HG03520 (cell line): ENCODE measurements around the gene KIAA1328.
"Not testable (repeated sequence)": the region's sequence is repeated elsewhere in the genome, so short reads cannot be mapped to it uniquely, and the experiment has no call there.

Experiments
- ATAC-seq: cut with Tn5 transposase; IDR thresholded peaks from one replicate; pipeline ENCODE4 v1.9.1; 2021; ENCODE audit warnings: mild to moderate bottlenecking, moderate library complexity; ENCODE audit not compliant: unreplicated experiment

The KIAA1328 gene

DNA sequence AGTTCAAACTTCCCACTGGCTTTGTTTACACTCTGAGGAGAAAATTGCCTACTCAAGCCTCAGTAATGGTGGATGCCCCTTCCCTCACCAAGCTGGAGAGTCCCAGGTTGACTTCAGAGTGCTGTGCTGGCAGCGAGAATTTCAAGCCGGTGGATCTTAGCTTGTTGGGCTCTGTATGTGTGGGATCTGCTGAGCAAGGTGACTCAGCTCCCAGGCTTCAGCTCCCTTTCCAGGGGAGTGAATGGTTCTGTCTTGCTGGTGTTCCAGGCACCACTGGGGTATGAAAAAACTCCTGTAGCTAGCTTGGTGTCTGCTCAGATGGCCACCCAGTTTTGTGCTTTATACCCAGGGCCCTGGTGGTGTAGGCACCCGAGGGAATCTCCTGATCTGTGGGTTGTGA is 50.9 kb downstream of the KIAA1328 start:
- ATAC-seq: not testable (repeated sequence)

GRCh38 chr18:36885981-36886380 is 57.1 kb downstream of the KIAA1328 start:
- no peak for ATAC-seq

GRCh38 chr18:36887114-36887513 is 58.2 kb downstream of the KIAA1328 start:
- no peak for ATAC-seq

- ATAC-seq: no peak
Observed at GRCh38 chr18:36887864-36888263, 58.9 kb downstream of the KIAA1328 start.

DNA sequence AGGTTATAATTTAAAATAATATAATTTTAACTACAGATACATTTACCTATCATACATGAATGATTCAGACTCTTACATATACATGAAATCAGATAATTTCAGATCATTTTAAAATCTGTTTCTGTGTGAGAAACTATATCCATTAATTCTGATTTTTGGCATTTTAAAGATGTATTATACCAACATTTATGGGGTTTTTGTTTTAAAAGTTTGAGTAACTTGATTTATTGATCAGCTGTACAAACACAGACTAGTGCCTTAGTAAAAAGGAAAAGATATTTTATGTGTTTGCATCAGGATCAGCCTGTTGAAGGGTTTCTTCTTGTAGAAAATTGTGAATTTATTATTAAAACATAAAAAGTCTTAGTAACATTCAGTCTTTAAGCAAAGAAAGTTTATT is 59.9 kb downstream of the KIAA1328 start:
- ATAC-seq: no peak

DNA sequence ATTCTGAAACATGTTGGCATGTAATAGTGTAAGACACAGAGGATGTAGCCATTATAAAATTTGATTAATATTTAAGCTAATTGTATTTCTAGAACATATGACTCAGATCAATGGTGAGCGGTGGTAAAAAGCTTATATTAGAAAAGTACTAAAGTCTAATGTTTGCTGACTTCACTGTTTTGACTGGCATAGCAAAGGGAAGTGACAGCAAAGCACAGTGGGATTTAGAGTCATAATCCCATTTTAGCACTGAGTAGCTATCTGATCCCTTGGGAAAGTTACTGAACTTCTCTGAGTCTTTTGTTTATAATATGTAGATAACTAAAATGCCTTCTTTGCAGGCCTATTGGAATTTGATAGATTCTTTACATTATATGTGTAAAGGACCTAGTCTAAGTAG is 60.4 kb downstream of the KIAA1328 start:
- ATAC-seq: no peak

DNA sequence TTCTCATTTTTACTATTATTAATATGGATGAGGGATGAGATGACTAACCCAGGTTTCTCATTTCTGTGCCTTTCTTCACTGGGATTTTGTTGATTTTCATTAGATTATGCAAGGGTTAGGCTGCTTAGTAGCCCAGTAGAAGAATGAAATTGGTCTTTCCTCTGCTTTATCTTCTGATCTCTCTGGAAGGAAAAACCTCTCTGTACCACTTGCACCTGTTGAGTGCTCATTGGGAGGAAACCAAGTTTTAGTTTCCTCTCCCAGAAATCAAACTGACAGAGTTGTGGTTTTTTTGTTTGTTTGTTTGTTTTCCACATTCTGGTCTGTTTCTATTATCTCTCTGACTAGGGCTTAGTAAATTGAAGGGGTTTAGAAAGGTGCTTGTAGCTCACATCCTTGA is 60.8 kb downstream of the KIAA1328 start:
- no peak for ATAC-seq

- no peak for ATAC-seq
Observed at GRCh38 chr18:36890598-36890997, 61.7 kb downstream of the KIAA1328 start.

GRCh38 chr18:36893227-36893626 is 64.3 kb downstream of the KIAA1328 start:
- no peak for ATAC-seq

DNA sequence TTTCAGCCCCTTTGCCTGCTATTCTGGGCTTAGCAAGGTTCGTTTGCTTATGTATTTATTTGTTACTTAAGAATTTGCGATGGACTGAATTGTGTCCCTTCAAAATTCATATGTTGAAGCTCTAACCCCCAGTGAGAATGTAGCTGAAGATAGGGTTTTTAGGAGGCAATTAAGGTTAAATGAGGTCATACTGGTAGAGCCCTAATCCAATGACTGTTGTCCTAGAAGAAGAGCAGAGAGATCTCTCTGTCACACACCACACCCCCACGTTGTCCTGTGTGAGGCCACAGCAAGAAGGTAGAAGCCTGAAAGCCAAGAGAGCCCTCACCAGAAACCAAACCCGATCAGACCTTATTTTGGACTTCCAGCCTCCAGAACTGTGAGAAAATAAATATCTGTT is 66.7 kb downstream of the KIAA1328 start:
- no peak for ATAC-seq

DNA sequence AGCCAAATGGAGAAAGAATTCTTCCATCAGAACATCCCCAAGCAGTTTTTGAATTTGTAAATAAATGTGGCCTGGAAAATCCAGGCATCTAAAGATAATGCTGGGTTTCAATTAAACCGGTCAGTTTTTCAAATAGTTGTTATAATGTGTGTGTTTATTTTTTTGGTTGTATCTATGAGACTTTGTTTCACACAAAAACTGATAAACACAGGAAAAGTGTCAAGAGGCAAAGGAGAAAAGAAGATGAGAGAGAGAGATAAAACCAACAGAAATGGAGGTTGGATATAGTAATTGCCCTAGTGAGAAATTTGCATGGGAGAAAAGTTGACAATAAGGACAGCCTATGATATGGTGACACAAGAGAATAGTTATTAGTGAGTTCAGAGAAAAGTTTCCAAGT is 68.3 kb downstream of the KIAA1328 start:
- ATAC-seq: no peak

DNA sequence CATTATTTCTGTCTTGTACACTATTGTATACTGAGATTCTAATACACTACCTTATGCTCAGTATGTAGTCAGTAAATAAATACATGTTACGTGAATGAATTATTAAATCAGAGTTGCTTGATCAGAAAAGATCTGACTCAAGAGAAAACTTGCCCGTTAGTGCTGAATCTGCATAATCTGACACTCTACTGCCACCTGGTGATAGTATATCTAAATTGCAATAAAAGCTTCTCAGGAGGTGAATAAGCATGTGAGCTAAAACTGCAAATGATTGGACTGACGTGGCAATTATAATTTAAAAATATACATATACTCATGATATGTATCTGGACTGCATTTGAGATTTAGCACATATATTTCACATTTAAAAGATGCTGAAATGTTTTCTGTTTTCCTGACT is 70.4 kb downstream of the KIAA1328 start:
- no peak for ATAC-seq

DNA sequence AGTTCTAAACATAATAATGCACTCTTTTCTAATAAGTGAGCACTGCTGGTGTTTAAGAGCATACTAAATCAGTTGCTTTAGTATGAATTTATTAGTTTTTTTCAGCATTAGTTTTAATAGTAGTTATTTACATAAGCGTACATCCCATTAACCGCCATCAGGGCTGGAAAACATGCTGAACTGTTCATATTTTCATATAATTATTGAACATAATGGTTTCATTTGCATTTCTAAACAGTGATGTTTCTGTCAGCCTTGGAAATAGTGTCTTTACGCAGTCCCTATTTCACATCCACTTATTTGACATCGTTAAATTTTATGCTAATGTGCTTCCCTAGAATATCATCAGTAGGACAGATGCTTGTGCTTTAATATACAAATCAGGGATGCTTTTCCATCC is 71.5 kb downstream of the KIAA1328 start:
- no peak for ATAC-seq

DNA sequence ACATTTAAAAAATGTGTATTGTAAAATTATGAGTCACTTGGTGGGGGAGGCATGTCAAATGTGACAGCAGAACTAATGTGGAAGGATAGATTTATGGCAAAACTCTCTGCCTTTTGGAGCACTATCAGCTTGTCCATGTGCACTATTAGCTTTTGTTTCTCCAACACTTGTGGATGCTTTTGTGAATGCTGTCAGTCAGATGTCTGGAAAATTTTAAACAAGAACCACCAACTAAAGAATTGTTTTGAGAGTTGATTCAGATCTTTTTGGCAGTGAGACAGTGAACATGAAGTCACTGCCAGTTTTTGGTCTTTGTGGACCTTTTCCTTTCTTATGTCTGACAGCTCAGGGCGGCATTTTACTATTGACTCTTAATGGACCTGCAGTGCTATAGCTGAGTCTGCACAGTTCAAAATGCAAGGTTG is 72.4 kb downstream of the KIAA1328 start:
- ATAC-seq: no peak

GRCh38 chr18:36903215-36903928 is 74.4 kb downstream of the KIAA1328 start:
- ATAC-seq: no peak

GRCh38 chr18:36905571-36905970 is 76.6 kb downstream of the KIAA1328 start:
- ATAC-seq: no peak

GRCh38 chr18:36909282-36909681 is 80.4 kb downstream of the KIAA1328 start:
- ATAC-seq: not testable (repeated sequence)

GRCh38 chr18:36912887-36913286 is 84.0 kb downstream of the KIAA1328 start:
- no peak for ATAC-seq

DNA sequence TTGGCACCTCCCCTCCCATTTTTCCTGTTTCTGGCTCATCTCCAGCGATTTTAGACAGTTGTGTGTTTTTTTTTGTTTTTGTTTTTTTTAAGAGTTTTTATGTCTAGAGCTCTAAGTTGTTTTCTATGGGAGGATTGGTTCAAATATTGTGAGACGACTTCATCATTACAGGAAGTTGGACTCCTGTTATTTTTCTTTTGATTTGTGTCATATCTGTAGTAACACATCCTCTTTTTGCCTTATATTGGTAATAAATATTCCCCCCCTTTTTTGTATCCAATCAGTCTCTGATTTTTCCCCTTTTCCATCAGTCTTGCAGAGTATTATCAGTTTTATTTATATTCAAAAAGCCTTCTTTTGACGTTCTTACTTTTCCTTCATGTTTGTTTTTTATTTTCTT is 89.0 kb downstream of the KIAA1328 start:
- ATAC-seq: no peak

GRCh38 chr18:36929601-36930000 is 100.7 kb downstream of the KIAA1328 start:
- ATAC-seq: no peak

- no peak for ATAC-seq
Observed at GRCh38 chr18:36931106-36931505, 102.2 kb downstream of the KIAA1328 start.

- ATAC-seq: no peak
Observed at GRCh38 chr18:36933552-36933951, 104.6 kb downstream of the KIAA1328 start.

GRCh38 chr18:36934884-36935283 is 106.0 kb downstream of the KIAA1328 start:
- ATAC-seq: no peak
